SK-N-DZ (cell line): ENCODE data around the gene CDCP1.

Experiments
- small RNA-seq, 2 experiments: library from RNA; depleted of rRNA; stranded (forward); fragments of <200 nt; gene quantifications; one replicate each; pipeline ENCODE3, GENCODE V24; 2014

Gene CDCP1

Small RNA genes lying within 50 kb of the gene (small RNA-seq; reads per million reads assigned to genes)
- 0.10 to 2.0 reads per million in 2 experiments for gene RNU5B-3P
